ENCODE measurements around the gene KCNJ16.

The KCNJ16 gene

DNA sequence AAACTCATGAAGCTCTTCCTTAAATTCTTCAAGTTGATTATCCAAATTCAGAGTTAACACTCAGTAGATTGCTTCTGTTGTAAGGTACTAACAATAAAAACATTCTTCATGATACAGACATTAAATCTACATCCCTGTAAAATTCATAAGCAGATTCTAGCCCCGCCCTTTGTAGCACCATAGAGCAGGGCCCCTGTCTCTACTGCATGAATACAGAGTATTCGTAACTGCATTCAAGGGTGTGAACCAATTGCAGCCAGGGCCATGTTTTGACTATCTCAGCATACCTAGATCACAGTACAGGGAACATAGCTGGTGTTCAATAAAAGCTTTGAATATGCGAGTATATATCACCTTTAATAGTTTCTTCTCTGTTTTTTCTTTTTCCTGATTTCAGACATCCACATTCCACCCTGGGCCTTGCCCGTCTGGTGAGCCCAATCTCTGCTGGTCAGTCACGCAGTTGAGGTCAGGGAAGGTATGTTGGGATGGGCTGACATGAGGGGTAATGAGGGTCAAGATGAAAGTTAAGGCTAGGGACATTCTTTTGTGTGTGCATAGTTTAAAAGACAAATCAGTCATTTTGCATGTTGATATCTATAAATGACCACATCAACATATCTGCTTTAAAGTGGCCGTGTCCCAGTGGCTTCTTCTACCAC, 33.0 kb downstream of the KCNJ16 start:
- H3K36me3 ChIP-seq (replicated peaks) = no peaks in the 10 kb centered on the region
- no peaks in the 10 kb centered on the region for H3K27me3 ChIP-seq (replicated peaks)
- DNase-seq = no peak
- TF ChIP-seq, protein P1, sequence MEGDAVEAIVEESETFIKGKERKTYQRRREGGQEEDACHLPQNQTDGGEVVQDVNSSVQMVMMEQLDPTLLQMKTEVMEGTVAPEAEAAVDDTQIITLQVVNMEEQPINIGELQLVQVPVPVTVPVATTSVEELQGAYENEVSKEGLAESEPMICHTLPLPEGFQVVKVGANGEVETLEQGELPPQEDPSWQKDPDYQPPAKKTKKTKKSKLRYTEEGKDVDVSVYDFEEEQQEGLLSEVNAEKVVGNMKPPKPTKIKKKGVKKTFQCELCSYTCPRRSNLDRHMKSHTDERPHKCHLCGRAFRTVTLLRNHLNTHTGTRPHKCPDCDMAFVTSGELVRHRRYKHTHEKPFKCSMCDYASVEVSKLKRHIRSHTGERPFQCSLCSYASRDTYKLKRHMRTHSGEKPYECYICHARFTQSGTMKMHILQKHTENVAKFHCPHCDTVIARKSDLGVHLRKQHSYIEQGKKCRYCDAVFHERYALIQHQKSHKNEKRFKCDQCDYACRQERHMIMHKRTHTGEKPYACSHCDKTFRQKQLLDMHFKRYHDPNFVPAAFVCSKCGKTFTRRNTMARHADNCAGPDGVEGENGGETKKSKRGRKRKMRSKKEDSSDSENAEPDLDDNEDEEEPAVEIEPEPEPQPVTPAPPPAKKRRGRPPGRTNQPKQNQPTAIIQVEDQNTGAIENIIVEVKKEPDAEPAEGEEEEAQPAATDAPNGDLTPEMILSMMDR (IDR thresholded peaks at IDR 0.05; ENCODE audit: low read depth, low read length, missing control alignments) = no peak
- no peak overlapping the region for H3K4me3 ChIP-seq (ENCODE audit: low read depth, low read length)
- in situ Hi-C loops (cut with HindIII; ENCODE audit: low pct_ligation_motif_present, low sequenced_read_pairs) = no loop called here
- no peak overlapping the region for H3K27ac ChIP-seq

DNA sequence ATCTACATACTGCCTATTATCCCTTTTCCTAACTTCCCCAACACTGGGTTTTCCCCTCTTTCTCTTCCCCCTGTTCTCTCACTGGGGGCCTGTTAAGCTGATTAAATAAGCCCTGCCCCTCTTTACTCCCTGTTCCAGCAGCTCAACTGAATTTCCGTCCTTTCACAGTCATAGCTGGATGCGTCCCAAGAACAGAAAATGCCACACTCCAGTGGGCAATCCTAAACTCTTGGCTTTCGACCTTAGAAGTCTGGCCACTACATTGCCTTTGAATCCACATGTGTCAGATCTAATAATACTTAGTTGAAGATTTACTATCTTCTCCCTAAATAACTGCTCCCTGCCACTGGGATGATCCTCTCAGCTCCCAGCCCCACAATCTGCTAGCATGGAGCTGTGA, 34.5 kb downstream of the KCNJ16 start:
- Histone ChIP-seq H3K27ac (no peak overlapping the region), H3K4me3 (ENCODE audit: low read depth, low read length) (no peak overlapping the region), H3K27me3 (replicated peaks) (no peaks in the 10 kb centered on the region), H3K36me3 (replicated peaks) (no peaks in the 10 kb centered on the region)
- TF ChIP-seq, protein P1 (IDR thresholded peaks at IDR 0.05; ENCODE audit: low read depth, low read length, missing control alignments) = no peak
- no peak for DNase-seq
- in situ Hi-C loops (cut with HindIII; ENCODE audit: low pct_ligation_motif_present, low sequenced_read_pairs) = no loop called here

DNA sequence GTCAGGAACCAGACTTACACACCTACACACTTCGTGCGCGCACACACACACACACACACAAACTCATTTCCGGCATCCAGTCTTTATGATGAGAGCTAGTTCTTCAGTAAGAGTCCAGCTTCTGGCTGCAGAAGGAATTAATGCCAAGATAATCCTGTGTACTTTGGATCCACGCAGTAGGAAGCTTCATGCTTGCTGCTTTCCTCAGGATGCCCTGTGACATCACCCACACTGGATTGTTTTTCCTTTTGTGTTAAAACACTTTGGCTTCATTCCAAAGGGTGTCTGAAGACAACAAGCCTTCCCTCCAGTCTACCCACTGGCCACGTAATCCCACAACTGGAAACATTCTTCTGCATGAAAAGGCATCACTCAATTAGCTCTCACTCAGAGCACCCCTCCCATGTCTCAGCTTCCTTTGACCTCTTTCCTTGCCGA, 35.4 kb downstream of the KCNJ16 start:
- peak; percentile 53 for DNase-seq
- no peak overlapping the region for H3K27ac ChIP-seq
- H3K36me3 ChIP-seq (replicated peaks) = no peaks in the 10 kb centered on the region
- H3K4me3 ChIP-seq (ENCODE audit: low read depth, low read length) = no peak overlapping the region
- TF ChIP-seq, protein P1 (IDR thresholded peaks at IDR 0.05; ENCODE audit: low read depth, low read length, missing control alignments) = no peak
- in situ Hi-C loops (cut with HindIII; ENCODE audit: low pct_ligation_motif_present, low sequenced_read_pairs) = no loop called here
- H3K27me3 ChIP-seq (replicated peaks) = no peaks in the 10 kb centered on the region

DNA sequence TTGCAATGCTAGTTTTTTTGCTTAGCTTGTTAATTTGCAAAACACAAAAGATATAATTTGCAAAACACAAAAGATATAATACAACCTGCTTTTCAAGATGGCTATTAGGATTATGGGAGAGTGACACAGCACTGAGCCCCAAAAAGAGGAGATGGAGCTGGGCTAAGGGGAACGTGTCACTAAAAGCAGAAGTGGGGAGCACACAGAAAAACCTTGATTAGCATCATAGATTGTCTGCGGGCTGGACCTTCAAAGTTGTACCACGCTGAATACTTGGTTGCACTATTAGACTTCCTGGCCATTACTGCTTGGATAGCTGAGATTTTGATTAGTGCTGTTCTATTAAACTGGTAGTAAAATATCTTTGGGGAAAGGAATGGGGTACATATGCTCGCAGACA, 36.2 kb downstream of the KCNJ16 start:
- no peak overlapping the region for H3K27ac ChIP-seq
- no peaks in the 10 kb centered on the region for H3K36me3 ChIP-seq (replicated peaks)
- in situ Hi-C loops (cut with HindIII; ENCODE audit: low pct_ligation_motif_present, low sequenced_read_pairs) = no loop called here
- H3K4me3 ChIP-seq (ENCODE audit: low read depth, low read length) = no peak overlapping the region
- H3K27me3 ChIP-seq (replicated peaks) = no peaks in the 10 kb centered on the region
- DNase-seq = no peak
- TF ChIP-seq, protein P1 (IDR thresholded peaks at IDR 0.05; ENCODE audit: low read depth, low read length, missing control alignments) = no peak

DNA sequence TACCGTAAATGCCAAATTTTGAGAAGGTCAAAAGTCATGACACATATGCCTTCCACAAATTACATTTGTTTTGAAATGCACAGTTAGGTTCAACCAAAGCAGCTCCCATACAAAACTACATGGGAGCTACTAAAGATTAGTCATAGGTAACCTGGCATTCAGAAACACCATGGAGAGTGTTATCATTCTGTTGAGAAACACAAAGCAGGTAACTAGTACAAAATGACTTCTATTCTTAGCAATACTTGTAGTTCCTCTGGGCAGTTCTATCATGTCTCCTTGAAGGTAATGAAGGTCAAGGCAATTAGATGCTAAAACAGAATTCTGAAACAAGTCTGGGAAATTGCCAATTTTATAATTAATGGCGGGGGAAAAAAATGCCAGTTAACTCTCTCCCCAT, 39.4 kb downstream of the KCNJ16 start:
- Histone ChIP-seq H3K27me3 (replicated peaks) (no peaks in the 10 kb centered on the region), H3K36me3 (replicated peaks) (no peaks in the 10 kb centered on the region), H3K27ac (no peak overlapping the region), H3K4me3 (ENCODE audit: low read depth, low read length) (no peak overlapping the region)
- TF ChIP-seq, protein P1 (IDR thresholded peaks at IDR 0.05; ENCODE audit: low read depth, low read length, missing control alignments) = no peak
- in situ Hi-C loops (cut with HindIII; ENCODE audit: low pct_ligation_motif_present, low sequenced_read_pairs) = no loop called here
- no peak for DNase-seq

DNA sequence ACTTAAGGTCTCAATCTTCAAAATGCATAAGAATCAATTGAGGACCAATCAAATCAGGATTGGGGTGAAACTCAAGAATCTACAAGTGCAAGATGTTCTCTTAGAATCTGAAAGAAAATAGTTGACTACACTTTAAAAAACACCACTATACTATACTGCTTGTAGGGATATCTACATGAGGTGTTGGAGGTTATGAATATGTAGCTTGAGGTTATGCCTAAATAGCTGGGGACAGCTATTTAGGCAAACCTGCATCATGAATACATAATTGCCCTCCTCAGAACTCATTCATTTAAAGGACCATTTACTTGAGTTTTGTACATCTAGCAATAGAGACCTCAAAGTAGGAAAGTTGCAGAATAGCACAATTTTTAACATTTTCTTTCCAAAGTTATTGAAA, 40.1 kb downstream of the KCNJ16 start:
- no peaks in the 10 kb centered on the region for H3K27me3 ChIP-seq (replicated peaks)
- in situ Hi-C loops (cut with HindIII; ENCODE audit: low pct_ligation_motif_present, low sequenced_read_pairs) = no loop called here
- TF ChIP-seq, protein P1 (IDR thresholded peaks at IDR 0.05; ENCODE audit: low read depth, low read length, missing control alignments) = no peak
- H3K27ac ChIP-seq = no peak overlapping the region
- no peaks in the 10 kb centered on the region for H3K36me3 ChIP-seq (replicated peaks)
- H3K4me3 ChIP-seq (ENCODE audit: low read depth, low read length) = no peak overlapping the region
- DNase-seq = no peak
